GM18499 (cell line): ENCODE results near the gene RRP9.

ENCODE experiments used
- ATAC-seq: cut with Tn5 transposase; IDR thresholded peaks from one replicate; pipeline ENCODE4 v1.9.1; 2021; ENCODE audit warnings: moderate number of reproducible peaks; ENCODE audit not compliant: insufficient read depth, unreplicated experiment

Gene RRP9

GRCh38 chr3:51957520-51958205 lies 16.0 kb upstream of the RRP9 start:
- no peak for ATAC-seq

- no peak for ATAC-seq
These were observed 14.4 kb upstream of the RRP9 start for GRCh38 chr3:51955893-51956770.

- no peak for ATAC-seq
These were observed 13.6 kb upstream of the RRP9 start, which contains the start of gene GPR62 for GRCh38 chr3:51955175-51955892. Gene GPR62, plus strand, starts transcription at chr3:51955381. Its CDS starts 272 bp downstream, at chr3:51955653.

- ATAC-seq = no peak
These were observed 13.0 kb upstream of the RRP9 start for GRCh38 chr3:51954713-51955112.

- no peak for ATAC-seq
These were observed 12.4 kb upstream of the RRP9 start for GRCh38 chr3:51954105-51954504.

GRCh38 chr3:51953445-51953844 lies 11.7 kb upstream of the RRP9 start:
- no peak for ATAC-seq

GRCh38 chr3:51950899-51951298 lies 9.2 kb upstream of the RRP9 start:
- ATAC-seq = no peak

GRCh38 chr3:51949121-51949520 lies 7.4 kb upstream of the RRP9 start:
- no peak for ATAC-seq

GRCh38 chr3:51948016-51948580 lies 6.4 kb upstream of the RRP9 start:
- no peak for ATAC-seq

GRCh38 chr3:51947215-51947900 lies 5.7 kb upstream of the RRP9 start:
- ATAC-seq = no peak

GRCh38 chr3:51946796-51947195 lies 5.1 kb upstream of the RRP9 start:
- no peak for ATAC-seq

GRCh38 chr3:51945926-51946705 lies 4.4 kb upstream of the RRP9 start:
- ATAC-seq = no peak

- ATAC-seq = no peak
These were observed 3.5 kb upstream of the RRP9 start for GRCh38 chr3:51945031-51945840.

- ATAC-seq = no peak
These were observed 2.8 kb upstream of the RRP9 start for GRCh38 chr3:51944451-51945021.

GRCh38 chr3:51943451-51944391 lies 2.0 kb upstream of the RRP9 start:
- ATAC-seq = no peak

GRCh38 chr3:51942603-51943450 lies 1.1 kb upstream of the RRP9 start:
- ATAC-seq = no peak
